HPDE6-E6E7 (cell line): ENCODE data around the gene GLIS2.
"Not testable (repeated sequence)": the region's sequence is repeated elsewhere in the genome, so short reads cannot be mapped to it uniquely, and the experiment has no call there.

ENCODE experiments used
- DNase-seq: peaks from one replicate; pipeline ENCODE4 v3.0.0; 2011; ENCODE audit warnings: missing footprints; ENCODE audit errors: extremely low spot score

Gene GLIS2

DNA sequence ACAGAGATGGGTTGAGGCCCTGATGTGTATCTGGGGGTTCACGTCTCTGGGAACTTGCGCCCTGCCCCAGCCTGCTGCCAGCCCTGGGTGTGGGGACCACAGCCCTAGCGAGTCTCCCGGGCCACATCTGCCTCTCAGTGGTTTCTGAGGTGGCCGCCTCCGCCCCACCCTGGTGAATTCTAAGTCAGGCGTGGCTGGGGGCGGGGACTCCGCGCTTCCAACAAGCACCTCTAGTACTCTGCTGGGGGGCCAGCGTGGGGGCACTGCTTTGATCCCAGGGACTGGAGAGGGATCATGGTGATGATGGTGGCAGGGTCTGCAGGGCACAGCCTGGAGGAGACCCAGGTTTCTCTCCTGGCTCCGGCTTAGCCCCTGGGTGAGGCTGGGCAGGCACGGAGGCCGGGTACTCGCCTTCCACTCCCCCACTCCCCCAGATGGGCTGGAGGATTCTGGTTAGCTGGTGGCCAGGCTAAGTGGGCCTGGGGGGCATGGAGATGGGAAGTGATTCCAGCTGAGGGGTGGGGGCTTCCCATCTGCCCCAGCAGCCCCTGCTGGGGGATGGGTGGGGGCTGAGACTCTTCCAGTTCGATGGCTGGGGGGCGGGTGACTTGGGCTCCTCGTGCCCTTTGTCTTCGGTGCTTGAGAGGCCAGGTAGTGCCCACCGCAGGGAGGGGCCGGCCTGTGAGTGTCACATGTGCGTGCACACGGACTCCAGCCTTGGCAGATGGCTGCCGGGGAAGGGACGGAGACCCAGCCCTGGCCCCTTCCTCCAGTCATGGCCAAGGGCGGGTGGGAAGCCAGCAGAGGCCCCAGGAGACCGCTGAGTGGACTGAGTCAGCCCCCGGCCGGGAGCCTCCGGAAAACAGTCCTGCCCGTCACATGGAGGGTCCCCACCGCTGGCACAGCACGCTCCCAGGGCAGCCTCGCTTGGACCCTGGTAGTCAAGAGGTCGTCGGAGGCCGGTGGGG is 3.9 kb downstream of the GLIS2 start:
- DNase-seq = no peak

DNA sequence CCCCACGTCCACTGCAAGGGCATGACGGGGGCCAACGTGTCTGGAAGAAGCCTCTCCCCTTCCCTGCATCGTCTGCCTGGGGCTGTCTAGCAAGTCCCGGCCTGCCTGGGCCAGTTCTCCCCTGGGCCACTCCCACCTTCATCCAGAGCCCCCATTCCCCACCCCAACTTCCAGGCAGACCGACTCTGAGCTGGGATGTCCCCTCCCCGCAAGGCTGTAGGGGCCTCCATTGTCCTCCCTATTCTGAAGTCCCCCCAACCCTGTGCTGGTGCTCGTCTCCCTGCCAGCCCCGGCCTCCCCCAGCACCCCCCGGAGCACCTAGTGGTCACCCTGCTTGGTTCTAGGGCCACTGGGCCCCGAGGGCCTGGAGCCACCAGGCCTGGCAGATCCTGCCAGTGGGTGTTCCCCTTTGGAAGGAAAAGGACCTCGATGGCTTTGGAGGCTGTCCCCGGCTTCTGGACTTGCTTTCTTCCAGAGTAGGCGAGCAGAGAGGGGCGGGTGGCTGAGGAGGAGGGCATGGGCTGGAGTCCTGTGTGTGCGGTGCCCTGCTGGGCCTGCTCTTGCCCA is 4.8 kb downstream of the GLIS2 start:
- no peak for DNase-seq

DNA sequence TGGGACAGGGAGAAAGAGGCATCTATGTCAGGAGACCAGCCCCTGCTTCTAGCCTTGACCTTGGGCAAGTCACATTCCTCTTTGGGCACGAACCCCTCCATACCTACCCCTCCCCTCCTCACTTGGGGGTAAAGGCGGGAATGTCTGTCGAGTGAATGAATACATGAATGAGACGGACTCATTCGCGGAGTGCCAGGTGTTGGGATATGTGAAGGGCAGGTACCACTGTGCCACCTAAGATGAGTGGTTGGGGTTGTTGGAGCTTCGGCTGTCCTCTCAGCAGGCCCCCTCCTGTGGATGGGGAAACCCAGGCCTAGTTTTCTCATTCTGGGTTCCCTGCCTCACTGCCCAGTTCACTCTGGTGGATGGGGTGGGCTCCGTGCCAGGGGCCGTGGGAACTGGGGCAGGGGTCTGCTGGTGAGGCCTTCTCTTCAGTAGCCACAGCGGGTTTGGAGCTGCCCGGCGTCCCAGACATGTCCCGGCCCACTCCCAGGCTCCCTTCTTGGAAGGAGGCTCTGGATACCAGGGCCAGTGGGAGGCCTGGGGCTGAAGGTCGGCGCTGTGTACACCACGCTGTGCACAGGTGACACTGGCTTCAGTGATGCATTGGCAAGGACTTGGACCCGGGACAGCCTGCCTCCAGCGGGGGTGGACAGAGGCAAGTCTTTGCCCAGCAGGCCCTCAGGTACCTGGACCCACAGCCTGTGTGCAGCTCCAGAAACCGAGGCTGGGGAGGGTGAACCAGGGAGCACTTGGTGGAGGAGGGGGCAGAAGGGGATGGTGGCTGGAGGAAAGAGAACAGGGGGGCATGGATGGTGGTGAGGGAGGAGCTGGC is 5.6 kb downstream of the GLIS2 start:
- DNase-seq = no peak

DNA sequence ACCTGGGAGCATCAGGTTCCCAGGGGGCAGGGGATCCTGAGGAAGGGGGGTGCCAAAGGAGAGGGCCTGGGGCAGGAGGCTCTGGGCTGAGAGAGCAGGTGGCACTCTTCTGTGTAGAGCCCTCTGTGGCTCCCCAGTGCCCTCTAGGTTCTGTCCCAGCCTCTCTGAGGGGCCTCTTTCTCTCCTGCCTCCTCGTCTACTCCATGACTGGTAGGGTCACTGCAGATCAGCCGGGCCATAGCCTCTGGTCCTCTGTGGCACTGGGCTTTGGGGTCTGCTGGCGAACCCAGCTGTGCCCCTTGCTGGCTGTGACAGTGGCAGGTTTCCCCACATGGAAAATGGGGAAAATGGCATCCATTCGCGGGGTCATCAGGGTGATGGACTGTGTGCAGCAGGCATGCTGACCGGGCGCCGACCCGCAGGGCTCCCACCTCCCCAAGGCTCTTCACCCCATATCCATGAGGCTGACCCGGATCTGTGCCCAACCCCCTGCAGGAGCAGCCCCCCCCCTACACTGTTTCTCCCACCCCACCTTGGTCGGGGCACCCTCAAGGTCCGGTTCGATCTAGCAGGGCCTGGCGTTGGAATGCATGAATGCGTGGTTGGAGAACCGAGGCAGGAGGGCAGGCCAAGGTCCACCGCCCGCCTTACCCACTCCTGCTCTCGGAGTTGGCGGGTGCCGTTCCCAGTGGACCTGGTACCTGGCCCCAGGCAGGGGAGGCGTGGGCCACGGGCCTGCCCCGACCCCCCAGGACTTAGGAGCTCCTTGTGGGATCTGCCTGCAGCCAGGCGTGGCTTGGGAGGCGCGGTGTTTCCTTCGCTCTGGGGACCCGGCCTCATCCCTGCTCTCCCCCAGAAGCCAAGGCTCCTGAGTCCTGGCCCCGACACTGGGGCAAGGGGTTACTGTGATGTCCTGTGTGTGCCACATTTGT is 6.5 kb downstream of the GLIS2 start:
- DNase-seq = no peak

DNA sequence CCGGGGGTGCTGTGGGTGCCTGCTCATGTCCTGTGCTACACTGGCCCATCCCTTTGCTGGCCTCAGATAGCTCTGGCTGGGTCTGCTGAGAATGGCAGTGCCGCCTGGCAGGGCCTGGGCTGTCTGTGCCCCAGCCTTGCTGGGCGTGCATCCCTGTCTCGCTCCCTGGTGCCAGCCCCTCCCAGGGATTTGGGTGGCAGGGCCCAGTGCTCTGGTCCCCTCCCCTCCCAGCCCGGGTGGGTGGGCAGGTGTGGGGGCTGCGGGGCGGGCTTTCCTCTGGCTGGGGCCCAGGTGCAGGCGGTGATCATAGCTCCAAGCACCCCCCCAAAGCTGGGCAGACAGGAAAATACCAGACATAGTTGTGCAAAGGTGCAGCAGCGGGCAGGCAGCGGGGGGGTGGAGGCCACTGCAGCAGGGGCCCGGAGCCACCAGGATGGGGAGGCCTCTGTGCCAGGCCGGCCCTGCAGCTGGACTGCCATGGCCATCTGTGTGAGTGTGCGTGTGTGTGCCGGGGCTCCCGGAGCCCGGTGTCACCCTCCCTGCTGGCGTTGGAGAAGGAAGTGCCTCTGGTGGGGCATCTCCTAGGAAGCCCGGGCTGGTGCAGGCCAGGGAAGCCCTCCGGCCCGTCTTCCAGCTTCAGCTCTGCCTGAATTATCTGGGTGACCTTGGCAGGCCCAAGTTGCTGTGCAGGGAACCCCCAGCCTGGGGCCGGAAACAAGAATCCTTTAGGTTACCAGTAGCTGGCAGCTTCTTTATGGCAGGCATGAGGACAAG is 7.4 kb downstream of the GLIS2 start:
- no peak for DNase-seq

DNA sequence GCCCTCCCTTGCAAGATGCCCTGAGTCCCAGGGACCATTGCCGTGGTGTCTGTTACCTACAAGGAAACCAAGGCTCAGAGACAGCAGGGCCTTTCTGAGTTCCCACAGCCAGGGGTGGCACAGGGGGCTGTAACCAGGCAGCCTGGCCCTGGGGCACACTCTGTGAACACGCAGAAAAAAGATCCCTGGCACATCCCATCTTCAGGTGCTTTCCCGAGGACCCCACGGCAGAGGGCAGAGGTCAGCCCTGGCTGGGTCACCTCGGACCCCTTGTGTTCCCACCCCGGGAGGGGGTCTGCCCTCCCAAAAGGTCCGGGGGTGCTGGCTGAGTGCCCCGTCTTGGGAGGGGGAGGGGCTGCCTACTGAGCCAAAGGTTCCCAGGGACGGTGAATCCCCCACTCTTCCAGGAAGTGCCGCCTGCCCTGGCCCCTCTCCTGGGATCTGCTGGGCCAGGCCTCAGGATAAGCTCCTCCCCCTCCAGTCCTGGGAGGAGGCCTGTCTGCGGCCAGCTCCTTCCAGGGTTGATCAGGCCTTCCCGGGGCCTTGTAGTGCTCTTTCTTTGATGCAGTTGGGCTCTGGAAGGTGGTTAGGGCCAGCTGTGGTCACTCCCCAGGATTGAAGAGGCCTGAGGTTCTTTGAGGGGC is 8.1 kb downstream of the GLIS2 start:
- DNase-seq = no peak

DNA sequence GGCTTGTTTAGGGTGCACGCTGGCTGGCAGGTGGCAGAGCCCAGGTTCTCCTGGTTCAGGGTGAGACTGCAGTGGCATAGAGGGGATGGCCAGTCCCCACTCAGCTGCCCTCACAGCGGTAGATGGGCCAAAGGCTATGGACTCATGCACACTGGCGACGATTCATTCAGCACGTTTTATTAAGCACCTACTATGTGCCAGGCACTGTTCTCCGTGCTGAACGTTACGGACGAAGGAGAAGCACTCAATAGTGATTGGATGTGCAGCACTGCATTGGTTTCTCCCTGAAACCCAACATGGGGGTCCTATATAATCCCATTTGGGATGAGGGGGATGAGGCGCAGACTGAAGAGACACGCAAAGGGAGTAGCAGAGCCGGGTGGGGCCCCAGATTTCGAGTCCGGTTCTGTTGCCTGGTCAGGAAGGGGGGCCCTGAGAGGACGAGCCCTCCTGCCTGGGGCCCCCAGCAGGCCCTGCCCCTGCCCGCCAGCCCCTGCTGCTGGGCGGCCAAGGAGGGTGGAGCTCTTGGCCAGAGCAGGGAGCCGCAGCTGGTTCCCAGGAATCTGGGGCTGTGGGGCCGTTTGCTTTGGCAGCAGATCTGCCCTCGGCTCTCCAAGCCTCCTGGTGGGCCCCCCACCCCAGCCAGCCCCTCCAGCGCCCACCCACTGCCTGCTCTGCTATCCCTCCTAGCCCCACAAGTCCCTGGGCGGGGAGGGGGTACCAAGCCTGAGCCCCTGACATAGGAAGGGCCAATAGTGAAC is 8.8 kb downstream of the GLIS2 start:
- DNase-seq = no peak

DNA sequence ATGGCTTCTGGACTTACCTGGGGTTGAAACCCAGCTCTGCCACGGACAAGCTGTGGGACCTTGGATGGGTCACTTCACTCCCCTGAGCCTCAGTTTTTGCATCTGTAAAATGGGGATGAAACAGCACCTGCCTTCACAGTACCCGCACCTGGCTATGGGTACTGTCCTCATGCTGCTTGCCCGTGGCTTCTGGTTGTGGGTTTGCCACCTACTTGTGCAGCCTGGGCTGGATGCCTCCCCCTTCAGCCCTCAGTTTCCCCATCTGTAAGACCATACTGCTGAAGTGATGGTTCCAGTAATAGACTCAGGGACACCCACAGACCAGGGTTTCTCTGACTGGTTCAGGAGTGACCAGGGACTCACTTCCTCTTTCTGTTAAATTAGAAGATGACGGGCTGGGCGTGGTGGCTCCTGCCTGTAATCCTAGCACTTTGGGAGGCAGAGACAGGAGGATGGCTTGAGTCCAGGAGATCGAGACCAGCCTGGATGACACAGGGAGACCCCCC is 9.4 kb downstream of the GLIS2 start:
- DNase-seq = no peak

DNA sequence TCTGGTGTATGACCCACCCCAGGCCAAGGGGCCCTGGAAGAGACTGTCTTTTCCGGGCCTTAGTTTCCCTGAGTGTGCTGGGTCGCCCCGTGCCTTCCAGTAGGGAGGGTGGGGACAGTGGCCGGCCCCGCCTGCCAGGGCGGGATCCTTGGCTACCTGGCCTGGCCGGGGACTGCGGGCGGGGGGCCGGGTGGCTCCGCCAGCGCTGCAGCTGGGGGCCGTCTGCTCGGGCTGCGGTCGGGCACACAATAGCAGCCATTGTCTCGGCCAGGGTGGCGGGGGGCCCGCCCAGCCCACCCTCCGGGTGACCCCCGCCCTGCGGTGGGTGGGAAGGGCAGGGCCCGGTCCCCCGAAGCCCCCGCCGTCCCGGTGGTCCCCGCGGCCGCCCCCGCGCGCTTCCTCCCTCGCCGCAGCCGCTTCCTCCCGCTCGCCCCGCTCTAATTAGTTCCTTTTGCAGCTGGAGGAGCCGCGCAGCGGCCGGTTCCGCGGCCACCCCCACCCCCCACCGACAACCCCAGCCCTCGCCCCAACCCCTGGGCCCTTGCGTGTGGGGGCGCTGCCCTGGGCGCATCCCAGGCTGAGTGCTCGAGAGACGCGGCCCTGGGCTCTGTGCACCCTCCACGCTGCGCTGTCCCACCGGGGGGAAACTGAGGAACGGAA is 11.6 kb downstream of the GLIS2 start:
- no peak for DNase-seq

DNA sequence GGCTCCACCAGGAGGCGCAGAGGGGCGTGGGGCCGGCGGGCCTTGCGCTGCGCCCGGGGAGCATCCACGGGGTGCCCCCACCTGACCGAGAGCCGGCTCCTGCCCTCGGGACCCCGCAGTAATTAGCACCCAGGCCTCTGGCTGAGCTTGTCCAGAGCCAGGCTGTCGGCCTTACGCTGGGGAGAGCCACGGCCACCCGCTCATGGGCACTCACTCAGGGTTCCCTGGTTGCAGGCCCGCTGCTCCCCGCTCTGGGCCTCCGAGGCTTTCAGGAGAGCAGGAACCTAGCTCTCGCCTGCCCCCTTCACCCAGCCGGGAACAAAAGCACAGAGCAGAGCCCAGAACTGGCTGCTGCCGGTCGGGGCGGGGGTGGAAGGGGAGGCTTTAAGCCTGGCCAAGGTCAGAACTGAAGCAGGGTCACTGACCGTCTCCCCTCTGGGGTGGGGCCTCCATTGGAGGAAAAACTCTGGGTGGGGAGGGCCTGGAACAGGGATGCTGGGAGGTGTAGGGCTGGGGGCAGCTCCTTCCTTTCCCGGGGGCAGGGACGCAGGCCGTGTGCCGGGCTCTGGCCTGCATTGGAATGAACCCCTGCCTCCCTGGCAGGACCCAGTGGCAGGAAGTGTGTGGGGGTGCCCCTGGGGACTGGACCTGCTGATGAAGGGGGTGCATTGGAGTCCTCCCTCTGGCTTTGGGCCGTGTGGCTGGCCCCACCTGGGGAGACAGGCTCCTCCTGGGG is 12.3 kb downstream of the GLIS2 start:
- DNase-seq = no peak

DNA sequence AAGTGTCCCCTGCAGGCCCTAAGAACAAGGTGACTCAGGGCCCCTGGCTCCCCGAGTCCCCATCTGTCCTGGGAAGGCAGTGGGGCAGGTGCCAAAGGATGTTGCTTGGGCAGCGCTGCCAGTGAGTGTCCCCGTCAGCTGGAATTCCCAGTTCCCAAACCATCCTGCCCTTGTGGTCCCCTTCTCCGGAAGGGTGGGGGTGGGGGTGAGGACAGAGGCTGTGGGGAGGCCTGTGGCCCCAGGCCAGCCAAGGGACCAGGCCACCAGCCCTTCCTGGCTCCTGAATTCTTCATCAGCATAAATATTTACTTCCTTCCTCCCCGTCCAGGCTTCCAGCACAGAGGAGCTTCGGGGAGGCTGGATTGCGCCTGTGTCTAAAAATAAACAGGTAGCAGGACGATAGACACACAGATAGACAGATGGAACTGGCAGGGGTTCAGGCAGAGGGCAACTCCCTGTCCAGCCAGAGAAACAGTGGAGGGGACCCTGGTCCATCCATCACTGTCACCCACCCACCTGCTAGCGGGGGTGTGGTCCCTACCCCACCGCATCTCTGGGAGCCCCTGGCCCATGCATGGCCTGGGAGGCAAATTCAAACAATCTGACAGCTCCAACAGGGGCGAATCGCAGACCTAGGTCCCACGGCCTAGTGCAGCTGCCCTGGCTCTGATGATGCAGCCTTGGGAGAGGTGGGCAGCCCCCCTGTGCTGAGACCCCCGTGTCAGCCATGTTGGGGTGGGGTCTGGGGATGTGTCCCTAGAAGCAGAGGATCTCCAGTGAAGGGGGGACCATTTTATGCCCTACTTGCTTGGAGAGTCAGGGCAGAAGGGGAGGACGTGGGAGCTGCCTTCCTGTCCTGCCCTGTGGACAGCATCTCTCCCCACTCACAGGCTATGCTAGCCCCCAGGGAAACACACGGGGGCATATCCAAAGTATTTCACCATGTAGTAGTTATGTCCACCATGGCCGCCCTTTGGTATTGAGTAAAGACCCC is 13.2 kb downstream of the GLIS2 start:
- no peak for DNase-seq

DNA sequence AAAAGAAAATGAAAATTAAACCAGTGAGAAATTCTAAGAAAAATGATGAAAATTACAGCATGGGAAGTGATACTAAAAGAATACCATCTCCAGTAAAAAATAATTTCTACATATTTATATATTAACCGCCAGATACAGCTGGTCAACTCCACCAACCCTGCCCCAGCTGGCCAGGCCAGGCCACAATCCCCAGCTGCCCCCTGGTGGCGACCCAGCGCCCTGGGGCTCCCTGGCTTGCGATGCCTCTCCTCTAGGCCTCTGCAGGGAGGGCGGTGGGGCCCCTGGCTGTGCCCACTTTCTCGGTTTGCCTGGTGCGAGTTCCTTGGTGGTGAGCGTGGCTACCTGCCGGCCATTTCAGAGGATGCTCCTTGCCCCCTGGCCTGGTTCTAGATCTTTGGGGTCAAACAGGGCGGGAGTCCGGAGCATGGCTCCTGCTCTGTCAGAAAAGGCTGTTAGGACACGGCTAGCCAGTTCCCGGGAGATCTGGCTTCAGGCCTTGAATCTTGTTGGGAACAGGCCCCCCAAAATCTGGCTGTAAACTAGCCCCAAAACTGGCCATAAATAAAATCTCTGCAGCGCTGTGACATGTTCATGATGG is 14.5 kb downstream of the GLIS2 start:
- no peak for DNase-seq

DNA sequence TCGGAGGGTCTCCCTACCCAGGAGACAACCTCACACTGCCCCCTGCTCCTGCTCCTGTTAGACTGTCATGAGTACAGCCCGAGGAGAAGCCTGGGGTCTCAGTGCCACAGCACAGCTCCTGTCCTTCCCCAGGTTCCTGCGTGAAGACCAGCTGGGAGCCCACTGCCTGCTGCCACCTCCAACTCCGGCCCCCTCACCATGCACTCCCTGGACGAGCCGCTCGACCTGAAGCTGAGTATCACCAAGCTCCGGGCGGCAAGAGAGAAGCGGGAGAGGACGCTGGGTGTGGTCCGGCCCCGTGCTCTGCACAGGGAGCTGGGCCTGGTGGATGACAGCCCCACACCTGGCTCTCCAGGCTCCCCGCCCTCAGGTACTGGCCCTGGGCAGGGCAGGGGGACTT is 16.2 kb downstream of the GLIS2 start:
- DNase-seq = no peak

DNA sequence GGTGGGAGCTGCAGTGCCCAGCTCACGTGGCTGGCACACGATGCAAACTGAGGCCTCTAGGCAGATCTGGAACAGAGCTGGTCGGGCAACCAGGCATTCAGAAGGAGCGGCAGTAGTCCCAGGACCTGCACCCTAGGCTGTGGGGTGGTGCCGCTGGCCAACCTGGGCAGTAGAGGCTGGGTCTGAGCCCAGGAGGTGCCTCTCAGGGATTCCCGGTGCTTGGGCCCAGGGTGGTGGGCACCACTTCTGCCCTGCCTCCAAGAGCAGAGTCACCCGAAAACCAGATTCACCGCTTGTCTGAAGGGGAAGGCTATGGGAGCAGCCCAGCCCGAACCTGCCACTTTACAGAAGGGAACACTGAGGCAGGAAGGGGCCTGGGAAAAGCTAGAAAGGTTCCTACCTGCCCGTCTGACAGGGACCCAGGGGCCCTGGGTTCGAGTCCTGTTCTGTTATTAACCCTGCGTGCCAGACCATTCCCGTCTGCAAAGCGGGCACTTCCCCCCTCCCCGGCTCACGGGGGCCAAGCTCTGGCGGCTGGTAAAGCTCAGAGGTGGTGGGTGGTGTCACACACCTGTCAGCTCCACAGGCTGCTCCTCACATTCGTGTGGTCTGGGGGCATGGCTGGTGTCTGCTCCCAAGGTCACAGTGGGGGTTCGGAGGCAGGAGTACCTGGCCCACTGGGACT is 16.9 kb downstream of the GLIS2 start:
- DNase-seq = no peak

DNA sequence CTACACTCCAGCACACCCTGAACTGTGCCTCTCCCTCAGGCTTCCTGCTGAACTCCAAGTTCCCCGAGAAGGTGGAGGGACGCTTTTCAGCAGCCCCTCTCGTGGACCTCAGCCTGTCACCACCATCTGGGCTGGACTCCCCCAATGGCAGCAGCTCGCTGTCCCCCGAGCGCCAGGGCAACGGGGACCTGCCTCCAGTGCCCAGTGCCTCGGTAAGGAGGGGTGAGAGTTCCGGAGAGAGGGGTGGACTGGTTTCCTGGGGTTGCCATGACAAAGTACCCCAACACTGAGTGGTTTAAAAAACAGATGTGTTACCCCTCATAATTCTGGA is 17.4 kb downstream of the GLIS2 start:
- no peak for DNase-seq

DNA sequence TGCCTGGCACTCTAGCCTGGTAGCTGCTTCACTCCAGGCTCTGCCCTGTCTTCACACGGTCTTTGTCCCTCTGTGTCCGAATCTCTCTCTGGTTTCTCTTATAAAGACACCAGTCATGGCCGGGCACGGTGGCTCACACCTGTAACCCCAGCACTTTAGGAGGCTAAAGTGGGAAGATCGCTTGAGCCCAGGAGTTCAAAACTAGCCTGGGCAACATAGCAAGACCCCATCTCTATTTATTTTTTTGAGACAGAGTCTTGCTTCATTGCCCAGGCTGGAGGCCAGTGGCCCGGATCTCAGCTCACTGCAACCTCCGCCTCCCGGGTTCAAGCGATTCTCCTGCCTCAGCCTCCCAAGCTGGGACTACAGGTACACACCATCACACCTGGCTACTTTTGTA is 17.8 kb downstream of the GLIS2 start:
- DNase-seq = not testable (repeated sequence)
